Endothelial cell of umbilical vein (primary cell): ENCODE measurements around the gene RBM6. TPM values are rescaled to one million over a fixed set of nuclear protein-coding genes. Genes with fewer than 3 reads are reported as not detected.

Experiments used
- BruUV-seq: library from RNA; stranded (reverse); fragments of 400-500 nt; replicated peaks from 2 replicates; lab custom pipeline; 2021; lab: Mats Ljungman, UMichigan
- CTCF ChIA-PET: fragments of 300-600, 350-600 bp; sonication (Branson Sonifier 250); formaldehyde crosslinking; loops from one replicate; lab custom pipeline; 2021; ENCODE audit warnings: antibody characterized with exemption, inconsistent platforms; lab: Charles Lee
- POLR2A ChIA-PET: fragments of 300-600, 350-600 bp; sonication (Branson Sonifier 250); formaldehyde crosslinking; loops from one replicate; lab custom pipeline; 2021; ENCODE audit warnings: antibody characterized with exemption, inconsistent platforms; lab: Charles Lee
- DNase-seq: peaks from one replicate; pipeline ENCODE4 v3.0.0-alpha.2; 2011; ENCODE audit warnings: low read depth, low spot score
- FAIRE-seq: peaks from 2 replicates; lab custom pipeline; 2011; peaks lifted over from hg19 to GRCh38; lab: Jason Lieb, UNC
- H2AFZ ChIP-seq: 2 replicates; pipeline ENCODE4 v1.6.0; 2012; ENCODE audit warnings: low read depth, low read length, control low read depth, inconsistent platforms
- H3K27ac ChIP-seq: 2 replicates; pipeline ENCODE4 v1.5.1; 2011; ENCODE audit warnings: low read depth, mild to moderate bottlenecking, control low read depth, low read length, moderate library complexity; ENCODE audit not compliant: insufficient read depth
- H3K27me3 ChIP-seq, 2 experiments: 2 replicates each; pipeline versions ENCODE4 v1.6.0 to v1.6.1; 2011; ENCODE audit warnings: low read length in 2 of 2, mixed read lengths in 1 of 2; ENCODE audit not compliant: control insufficient read depth in 2 of 2, insufficient read depth in 2 of 2
- H3K36me3 ChIP-seq, 2 experiments: 2 replicates in 1 of 2; 3 replicates in 1 of 2; pipeline ENCODE4 v1.5.1; 2011; ENCODE audit warnings: low read length in 2 of 2, mild to moderate bottlenecking in 1 of 2, moderate library complexity in 1 of 2; ENCODE audit not compliant: control insufficient read depth in 2 of 2, insufficient read depth in 2 of 2; ENCODE audit errors: extremely low read depth in 1 of 2
- H3K4me1 ChIP-seq: 3 replicates; pipeline ENCODE4 v1.5.1; 2011; ENCODE audit warnings: mild to moderate bottlenecking, low read length; ENCODE audit not compliant: control insufficient read depth, insufficient read depth; ENCODE audit errors: extremely low read depth
- H3K4me2 ChIP-seq: 2 replicates; pipeline ENCODE4 v1.6.1; 2011; ENCODE audit warnings: low read length, control low read depth, mixed read lengths; ENCODE audit not compliant: insufficient read depth
- H3K4me3 ChIP-seq, 3 experiments: fragments of 200-600 bp in 1 of 3; sonication (generic), shearing (Covaris generic) in 1 of 3; replicated peaks in 1 of 3; 2 replicates each; pipeline ENCODE4 v1.5.1; 2011 to 2016; ENCODE audit warnings: control low read depth in 3 of 3, low read length in 3 of 3, mild to moderate bottlenecking in 2 of 3, inconsistent platforms in 1 of 3, low read depth in 1 of 3, moderate library complexity in 1 of 3; ENCODE audit not compliant: insufficient read depth in 1 of 3
- H3K79me2 ChIP-seq: 2 replicates; pipeline ENCODE4 v1.6.0; 2012; ENCODE audit warnings: low read length, inconsistent platforms; ENCODE audit not compliant: control insufficient read depth, insufficient read depth
- H3K9ac ChIP-seq: replicated peaks from 2 replicates; pipeline ENCODE3; 2011; ENCODE audit warnings: low read length, control low read depth; ENCODE audit not compliant: insufficient read depth; ENCODE audit errors: extremely low read depth
- H3K9me1 ChIP-seq: replicated peaks from 3 replicates; pipeline ENCODE4 v1.6.0; 2011; ENCODE audit warnings: mild to moderate bottlenecking, low read length; ENCODE audit not compliant: control insufficient read depth, insufficient read depth; ENCODE audit errors: extremely low read depth
- H3K9me3 ChIP-seq: replicated peaks from 2 replicates; pipeline ENCODE4 v1.5.1; 2012; ENCODE audit warnings: low read length, inconsistent platforms; ENCODE audit not compliant: control insufficient read depth, insufficient read depth
- H4K20me1 ChIP-seq: replicated peaks from 2 replicates; pipeline ENCODE3; 2011; ENCODE audit warnings: mild to moderate bottlenecking, low read length; ENCODE audit not compliant: control insufficient read depth, insufficient read depth; ENCODE audit errors: extremely low read depth
- CTCF ChIP-seq, 2 donors: IDR thresholded peaks; 1 replicate in 1 of 2; 2 replicates in 1 of 2; pipeline ENCODE4 v1.5.1; 2011; ENCODE audit warnings: low read length in 2 of 2, mild to moderate bottlenecking in 2 of 2, moderate library complexity in 2 of 2, control low read depth in 1 of 2, inconsistent platforms in 1 of 2, low read depth in 1 of 2; ENCODE audit not compliant: insufficient read depth in 1 of 2; ENCODE audit errors: extremely low read depth in 1 of 2
- EZH2 ChIP-seq: IDR thresholded peaks from 2 replicates; pipeline ENCODE4 v1.6.1; 2012; ENCODE audit warnings: borderline replicate concordance, low read depth, mild to moderate bottlenecking, moderate library complexity, low read length, inconsistent platforms; ENCODE audit not compliant: severe bottlenecking
- FOS ChIP-seq: IDR thresholded peaks from 2 replicates; pipeline ENCODE4 v1.6.1; 2011; ENCODE audit warnings: mild to moderate bottlenecking, low read length, moderate library complexity, borderline replicate concordance; ENCODE audit not compliant: insufficient read depth
- GATA2 ChIP-seq: IDR thresholded peaks from 2 replicates; pipeline ENCODE4 v1.7.0; 2011; ENCODE audit warnings: low read depth, mild to moderate bottlenecking, moderate library complexity, mixed read lengths, low read length; ENCODE audit not compliant: insufficient read length, insufficient read depth
- JUN ChIP-seq: IDR thresholded peaks from 2 replicates; pipeline ENCODE4 v1.6.1; 2011; ENCODE audit warnings: borderline replicate concordance, low read depth; ENCODE audit not compliant: insufficient read length, insufficient read depth
- MAX ChIP-seq: IDR thresholded peaks from 2 replicates; pipeline ENCODE4 v1.6.1; 2011; ENCODE audit not compliant: insufficient read depth, insufficient read length
- MYC ChIP-seq: IDR thresholded peaks from one replicate; pipeline ENCODE4 v1.6.1; 2011; ENCODE audit warnings: mild to moderate bottlenecking, low read depth, low read length
- POLR2A ChIP-seq: IDR thresholded peaks from 2 replicates; pipeline ENCODE4 v1.6.1; 2012; ENCODE audit warnings: low read depth, mild to moderate bottlenecking, control low read depth, low read length
- POLR2AphosphoS5 ChIP-seq: IDR thresholded peaks from 2 replicates; pipeline ENCODE4 v1.6.1; 2012; ENCODE audit warnings: low read depth, mild to moderate bottlenecking, control low read depth, low read length, moderate library complexity; ENCODE audit not compliant: insufficient read depth
- dilution Hi-C: fragments of 300-500 bp; cut with MboI; formaldehyde crosslinking; loops from one replicate; pipeline ENCODE4 v1.15.0; 2019; ENCODE audit warnings: low sequenced_read_pairs; ENCODE audit not compliant: extremely low pct_ligation_motif_present
- intact Hi-C: fragments of 100-400 bp; cut with micrococcal nuclease; formaldehyde crosslinking; loops from one replicate; pipeline ENCODE4 v1.10.0; 2022
- polyA plus RNA-seq, 4 experiments: library from polyadenylated mRNA; depleted of rRNA in 3 of 4; stranded (reverse) in 3 of 4; unstranded in 1 of 4; fragments of >200 nt; gene quantifications; 2 replicates each; pipeline versions ENCODE4 v1.2.1 to v1.2.3, GENCODE V29; 2011 to 2012; ENCODE audit warnings: missing spikeins in 1 of 4
- total RNA-seq: library from RNA; stranded (reverse); gene quantifications from 2 replicates; pipeline ENCODE4 v1.2.3, GENCODE V29; 2021

Gene RBM6
- total and polyA plus RNA-seq, 2 donors (not counting 3 experiments of a cell fraction or from before 2014, with no cell fraction given), result 30.4 to 94.5 TPM

- no peaks in the 10 kb centered on the region for H3K9me3 ChIP-seq
- no peak overlapping the region for H3K27ac ChIP-seq
- intact Hi-C loops (loop anchor here (1.0 kb wide), 1 partner anchor 98 kb away; no protein-coding TSS in a partner anchor), dilution Hi-C loops (no loop called here)
- H3K4me1 ChIP-seq, result peaks cover 6% of the 10 kb centered on the region
- no peak for TF ChIP-seq JUN
- peak; percentile 37 to 59 for TF ChIP-seq CTCF (IDR thresholded peaks at IDR 0.05; ENCODE audit: extremely low read depth in 1 of 2, insufficient read depth in 1 of 2, low read depth in 1 of 2, low read length in 2 of 2)
- TF ChIP-seq EZH2, result no peak
- no peak for TF ChIP-seq POLR2AphosphoS5
- no peak for TF ChIP-seq FOS
- TF ChIP-seq GATA2, result no peak
- no peak for TF ChIP-seq MYC
- TF ChIP-seq MAX, result no peak
- no peak for TF ChIP-seq POLR2A
- no peaks in the 10 kb centered on the region for H3K36me3 ChIP-seq
- POLR2A ChIA-PET, result no interaction called here
- no peak overlapping the region for H3K4me2 ChIP-seq
- DNase-seq, result peak; percentile 24
- H3K27me3 ChIP-seq, result no peaks in the 10 kb centered on the region
- CTCF ChIA-PET, result interaction anchor here (0.6 to 5.5 kb wide), 13 partner anchors 9 to 362 kb away, joined by 3 to 65 read pairs (median 5); partner anchors contain the start of gene INKA1
- no TSS peak for BruUV-seq
- H3K9me1 ChIP-seq, result no peaks in the 10 kb centered on the region
- H2AFZ ChIP-seq, result no peak overlapping the region
- no peaks in the 10 kb centered on the region for H4K20me1 ChIP-seq
- no peak overlapping the region for H3K9ac ChIP-seq
- no peak for FAIRE-seq
- no peak overlapping the region for H3K4me3 ChIP-seq
- no peaks in the 10 kb centered on the region for H3K79me2 ChIP-seq
Measured at GRCh38 chr3:49899815-49900214, 40.1 kb upstream of the RBM6 start.
